A549 (cell line): ENCODE measurements around the gene ALDH3B1. TPM values are rescaled to one million over a fixed set of nuclear protein-coding genes. Genes with fewer than 3 reads are reported as not detected.

Source experiments
- ATAC-seq, 2 experiments: fragments of 200-7000 bp in 1 of 2; fragments of >200 bp in 1 of 2; cut with Nextera tagmentation in 1 of 2; cut with Tn5 transposase in 1 of 2; 3 replicates each; pipeline versions ENCODE4 v1.8.0 to v1.9.1; 2018 to 2020; ENCODE audit warnings: mild to moderate bottlenecking in 1 of 2, moderate library complexity in 1 of 2
- CTCF ChIA-PET: fragments of 300-600 bp; sonication (Branson Sonifier 250); formaldehyde crosslinking; extraction: SDS; loops from one replicate; lab custom pipeline; 2021; ENCODE audit warnings: antibody characterized with exemption, inconsistent platforms; lab: Yijun Ruan, JAX
- POLR2A ChIA-PET: fragments of 350-600 bp; formaldehyde crosslinking; extraction: SDS; loops from one replicate; lab custom pipeline; 2021; ENCODE audit warnings: antibody characterized with exemption, inconsistent platforms; lab: Yijun Ruan, JAX
- DNase-seq, 2 experiments: peaks; one replicate each; pipeline versions ENCODE4 v3.0.0 to v3.0.0-alpha.2; 2011 to 2016; ENCODE audit warnings: low read depth in 1 of 2, low spot score in 1 of 2
- FAIRE-seq: peaks from 2 replicates; lab custom pipeline; 2011; peaks lifted over from hg19 to GRCh38; lab: Jason Lieb, UNC
- H3K27ac ChIP-seq, 2 experiments: fragments of >200 bp; sonication (Bioruptor Twin); formaldehyde crosslinking; 3 replicates each; pipeline ENCODE4 v1.5.1; 2016 to 2017
- H3K4me1 ChIP-seq: fragments of >200 bp; sonication (Bioruptor Twin); formaldehyde crosslinking; 3 replicates; pipeline ENCODE4 v1.6.1; 2016
- H3K4me2 ChIP-seq: fragments of >200 bp; sonication (Bioruptor Twin); formaldehyde crosslinking; 3 replicates; pipeline ENCODE4 v1.6.1; 2016
- H3K4me3 ChIP-seq: fragments of >200 bp; sonication (Bioruptor Twin); formaldehyde crosslinking; 3 replicates; pipeline ENCODE4 v1.5.1; 2016
- H3K9me3 ChIP-seq: fragments of >200 bp; sonication (Bioruptor Twin); formaldehyde crosslinking; 3 replicates; pipeline ENCODE4 v1.6.1; 2016
- ATOH8 ChIP-seq: fragments of 250-450 bp; sonication (Bioruptor Pico); IDR thresholded peaks from 2 replicates; pipeline ENCODE4 v1.5.0; 2020; ENCODE audit warnings: low read depth, mild to moderate bottlenecking, moderate library complexity
- CEBPB ChIP-seq, 2 experiments: fragments of >200 bp in 1 of 2; sonication (Bioruptor Twin) in 1 of 2; formaldehyde crosslinking in 1 of 2; IDR thresholded peaks; 2 replicates each; pipeline ENCODE4 v1.6.1; 2012 to 2016
- CHD4 ChIP-seq: fragments of 200-600 bp; sonication (generic); IDR thresholded peaks from 2 replicates; pipeline ENCODE4 v1.6.1; 2016; ENCODE audit warnings: antibody characterized with exemption, mild to moderate bottlenecking, borderline replicate concordance
- E2F6 ChIP-seq: IDR thresholded peaks from 2 replicates; pipeline ENCODE4 v1.6.1; 2012; ENCODE audit warnings: low read depth, borderline replicate concordance
- EHF ChIP-seq: fragments of 250-450 bp; sonication (Bioruptor Pico); IDR thresholded peaks from 2 replicates; pipeline ENCODE4 v1.5.0; 2020; ENCODE audit warnings: mild to moderate bottlenecking
- EHMT2 ChIP-seq: fragments of 200-600 bp; sonication (generic); IDR thresholded peaks from 2 replicates; pipeline ENCODE4 v1.6.1; 2016; ENCODE audit warnings: antibody characterized with exemption, low read depth, mild to moderate bottlenecking, moderate library complexity
- ELK1 ChIP-seq: fragments of 150-350 bp; IDR thresholded peaks from 2 replicates; pipeline ENCODE4 v1.6.1; 2014; ENCODE audit warnings: low read depth, mild to moderate bottlenecking, low read length
- FOXS1 ChIP-seq: fragments of 250-450 bp; sonication (Bioruptor Pico); IDR thresholded peaks from 2 replicates; pipeline ENCODE4 v1.5.0; 2020; ENCODE audit warnings: mild to moderate bottlenecking, moderate library complexity
- HDAC2 ChIP-seq: fragments of 200-600 bp; sonication (generic); IDR thresholded peaks from 2 replicates; pipeline ENCODE4 v1.6.1; 2016
- HEYL ChIP-seq: fragments of 250-450 bp; sonication (Bioruptor Pico); IDR thresholded peaks from 2 replicates; pipeline ENCODE4 v1.8.0; 2021; ENCODE audit warnings: mild to moderate bottlenecking, moderate library complexity
- HOXB13 ChIP-seq: fragments of 250-450 bp; sonication (Bioruptor Pico); IDR thresholded peaks from 2 replicates; pipeline ENCODE4 v1.5.0; 2020; ENCODE audit warnings: low read depth, mild to moderate bottlenecking, moderate library complexity
- HOXB5 ChIP-seq: fragments of 250-450 bp; sonication (Bioruptor Pico); IDR thresholded peaks from 2 replicates; pipeline ENCODE4 v1.5.0; 2020; ENCODE audit warnings: mild to moderate bottlenecking, moderate library complexity
- JUN ChIP-seq, 2 experiments: fragments of >200 bp; sonication (Bioruptor Twin); formaldehyde crosslinking; IDR thresholded peaks; 2 replicates in 1 of 2; 3 replicates in 1 of 2; pipeline ENCODE4 v1.6.1; 2016 to 2017
- KDM1A ChIP-seq: fragments of 200-600 bp; sonication (generic); IDR thresholded peaks from 2 replicates; pipeline ENCODE4 v1.6.1; 2016; ENCODE audit warnings: low read depth, mild to moderate bottlenecking
- MAFK ChIP-seq: fragments of 450-650 bp; IDR thresholded peaks from 2 replicates; pipeline ENCODE4 v1.6.1; 2014; ENCODE audit not compliant: partially characterized antibody
- MAZ ChIP-seq: fragments of 150-350 bp; IDR thresholded peaks from 2 replicates; pipeline ENCODE4 v1.6.1; 2014; ENCODE audit warnings: antibody characterized with exemption, low read depth, low read length, borderline replicate concordance
- NPAS2 ChIP-seq: fragments of 250-450 bp; sonication (Bioruptor Pico); IDR thresholded peaks from 2 replicates; pipeline ENCODE4 v1.8.0; 2022; ENCODE audit warnings: mild to moderate bottlenecking, moderate library complexity, borderline replicate concordance
- POLR2AphosphoS2 ChIP-seq: conservative IDR thresholded peaks from 2 replicates; pipeline ENCODE4 v1.6.1; 2012; ENCODE audit warnings: low read length, improper control_type of control experiment, inconsistent platforms
- RARB ChIP-seq: fragments of 250-450 bp; sonication (Bioruptor Pico); IDR thresholded peaks from 2 replicates; pipeline ENCODE4 v1.8.0; 2021; ENCODE audit warnings: mild to moderate bottlenecking, moderate library complexity
- RFX5 ChIP-seq: fragments of 450-650 bp; IDR thresholded peaks from 2 replicates; pipeline ENCODE4 v1.7.1; 2014; ENCODE audit warnings: antibody characterized with exemption, mild to moderate bottlenecking, moderate library complexity
- RNF2 ChIP-seq: fragments of 200-600 bp; sonication (generic); IDR thresholded peaks from 2 replicates; pipeline ENCODE4 v1.6.1; 2016; ENCODE audit warnings: low read depth, mild to moderate bottlenecking, antibody characterized with exemption, moderate library complexity, borderline replicate concordance
- ZFP36 ChIP-seq: fragments of 450-650 bp; IDR thresholded peaks from 2 replicates; pipeline ENCODE4 v1.6.1; 2014; ENCODE audit warnings: borderline replicate concordance; ENCODE audit not compliant: partially characterized antibody
- ZSCAN20 ChIP-seq: fragments of 250-450 bp; sonication (Bioruptor Pico); IDR thresholded peaks from 2 replicates; pipeline ENCODE4 v1.8.0; 2022; ENCODE audit warnings: mild to moderate bottlenecking, moderate library complexity
- WGBS: methylation state at CpG from one replicate; pipeline ENCODE4 v1.1.6; 2017; ENCODE audit errors: missing lambda C conversion rate; 5-methylcytosine and 5-hydroxymethylcytosine counted together
- polyA plus RNA-seq, 4 experiments: library from polyadenylated mRNA; depleted of rRNA in 3 of 4; stranded (reverse); fragments of >200 nt; fragmentation: RNase III in 1 of 4; extraction: RNeasy Plus Mini Kit Qiagen cat#74134 plus additional on column Dnase treatment in 1 of 4; gene quantifications; 2 replicates in 3 of 4; 3 replicates in 1 of 4; pipeline ENCODE4 v1.2.3, GENCODE V29; 2011 to 2017
- TF ChIP-seq, protein P1 (sequence below): fragments of >200 bp; sonication (Bioruptor Twin); formaldehyde crosslinking; IDR thresholded peaks from 3 replicates; pipeline ENCODE4 v1.6.1; 2016
- TF ChIP-seq, protein P2 (sequence below): fragments of 200-600 bp; sonication (generic); IDR thresholded peaks from 2 replicates; pipeline ENCODE4 v1.6.1; 2016; ENCODE audit warnings: antibody characterized with exemption, mild to moderate bottlenecking, moderate library complexity

ALDH3B1 gene
- polyA plus RNA-seq, 2 of the 4 experiments (the other 2 are of a cell fraction): 93.7 to 130 TPM

- TF ChIP-seq ZFP36: no peak
Measured at GRCh38 chr11:67997475-67997921, 12.6 kb upstream of the ALDH3B1 start (continued).

DNA sequence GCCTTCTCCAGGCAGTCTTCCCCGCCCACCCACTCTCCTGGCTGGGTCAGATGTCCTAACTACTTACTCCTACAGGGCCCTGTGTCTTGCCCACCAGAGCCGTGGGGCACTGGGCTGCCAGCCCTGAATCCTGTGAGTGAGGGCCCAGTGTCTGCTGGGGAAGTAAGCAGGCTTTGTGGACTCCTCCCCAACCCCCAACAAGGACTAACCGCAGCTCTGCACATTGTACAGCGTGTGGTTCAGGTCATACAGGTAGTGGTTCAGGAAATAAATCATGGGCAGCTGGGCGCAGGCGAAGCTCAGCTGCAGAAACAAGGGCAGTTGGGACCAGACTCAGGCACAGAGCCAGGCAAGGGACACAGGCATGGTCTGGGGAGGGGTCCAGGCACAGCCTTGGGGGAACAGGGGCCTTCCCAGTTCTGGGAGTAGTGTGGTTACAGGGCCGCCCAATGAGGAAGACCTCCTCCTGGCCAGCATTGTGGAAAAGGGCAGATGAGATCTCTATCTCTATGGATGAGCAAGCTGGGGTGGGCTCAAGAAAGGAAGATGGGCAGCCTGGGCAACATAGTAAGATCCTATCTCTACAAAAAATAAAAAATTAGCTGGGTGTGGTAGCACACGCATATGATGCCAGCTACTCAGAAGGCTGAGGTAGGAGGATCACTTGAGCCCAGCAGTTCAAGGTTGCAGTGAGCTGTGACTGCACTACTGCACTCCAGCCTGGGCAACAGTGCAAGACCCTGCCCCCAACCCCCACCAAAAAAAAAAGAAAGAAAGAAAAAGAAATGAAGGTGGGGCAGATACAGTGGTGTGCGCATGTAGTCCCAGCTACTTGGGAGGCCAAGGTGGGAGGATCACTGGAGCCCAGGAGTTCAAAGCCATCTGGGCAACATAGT lies 11.7 kb upstream of the ALDH3B1 start:
- FAIRE-seq (no peak), ATAC-seq (no peak), DNase-seq (no peak)
- ChIA-PET CTCF (interaction anchor here (0.6 to 1.5 kb wide), 3 partner anchors 11 to 187 kb away, joined by 3 to 5 read pairs (median 4); no protein-coding TSS in a partner anchor), POLR2A (interaction anchor here (1.3 kb wide), 1 partner anchor 12 kb away, joined by 4 read pairs; the partner anchor contains the start of gene ALDH3B1)
- Histone ChIP-seq H3K4me1 (peaks cover 22% of the 10 kb centered on the region), H3K4me3 (no peak overlapping the region), H3K4me2 (no peak overlapping the region), H3K9me3 (no peaks in the 10 kb centered on the region), H3K27ac (no peak overlapping the region)
- 92% methylated on average over 9 of the region's 9 CpGs for WGBS
- TF ChIP-seq EHF (CRISPR knock-in tag) (no peak), JUN (IDR thresholded peaks at IDR 0.05) (no peak), HEYL (CRISPR knock-in tag) (no peak), MAZ (no peak), ZSCAN20 (CRISPR knock-in tag) (no peak), NPAS2 (CRISPR knock-in tag) (no peak), MAFK (no peak), EHMT2 (no peak), HOXB13 (CRISPR knock-in tag) (no peak), CEBPB (IDR thresholded peaks at IDR 0.05) (no peak), E2F6 (no peak), HDAC2 (no peak), KDM1A (no peak), ZFP36 (no peak), RFX5 (no peak)
- TF ChIP-seq, protein P1, sequence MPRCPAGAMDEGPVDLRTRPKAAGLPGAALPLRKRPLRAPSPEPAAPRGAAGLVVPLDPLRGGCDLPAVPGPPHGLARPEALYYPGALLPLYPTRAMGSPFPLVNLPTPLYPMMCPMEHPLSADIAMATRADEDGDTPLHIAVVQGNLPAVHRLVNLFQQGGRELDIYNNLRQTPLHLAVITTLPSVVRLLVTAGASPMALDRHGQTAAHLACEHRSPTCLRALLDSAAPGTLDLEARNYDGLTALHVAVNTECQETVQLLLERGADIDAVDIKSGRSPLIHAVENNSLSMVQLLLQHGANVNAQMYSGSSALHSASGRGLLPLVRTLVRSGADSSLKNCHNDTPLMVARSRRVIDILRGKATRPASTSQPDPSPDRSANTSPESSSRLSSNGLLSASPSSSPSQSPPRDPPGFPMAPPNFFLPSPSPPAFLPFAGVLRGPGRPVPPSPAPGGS: no peak

GRCh38 chr11:67999201-67999629 lies 10.9 kb upstream of the ALDH3B1 start:
- no peak for DNase-seq
- 92% methylated on average over 11 of the region's 13 CpGs for WGBS
- H3K9me3 ChIP-seq: no peaks in the 10 kb centered on the region
- no peak overlapping the region for H3K4me2 ChIP-seq
- peaks cover 23% of the 10 kb centered on the region for H3K4me1 ChIP-seq
- ATAC-seq: no peak
- ChIA-PET CTCF (interaction anchor here (0.6 to 1.5 kb wide), 4 partner anchors 11 to 186 kb away, joined by 3 to 5 read pairs (median 4); no protein-coding TSS in a partner anchor), POLR2A (interaction anchor here (1.3 kb wide), 1 partner anchor 11 kb away, joined by 4 read pairs; the partner anchor contains the start of gene ALDH3B1)
- FAIRE-seq: no peak
- H3K4me3 ChIP-seq: no peak overlapping the region
- no peak overlapping the region for H3K27ac ChIP-seq
- TF ChIP-seq FOXS1 (CRISPR knock-in tag) (no peak), HOXB5 (CRISPR knock-in tag) (no peak), ELK1 (no peak), JUN (IDR thresholded peaks at IDR 0.05) (no peak), ATOH8 (CRISPR knock-in tag) (no peak), MAFK (no peak), EHF (CRISPR knock-in tag) (no peak), CHD4 (no peak), RNF2 (no peak), EHMT2 (no peak), RARB (CRISPR knock-in tag) (no peak), ZSCAN20 (CRISPR knock-in tag) (no peak), POLR2AphosphoS2 (no peak; the same call in 1 of the 2 replicates), HDAC2 (no peak), ZFP36 (no peak)
- TF ChIP-seq, protein P2, sequence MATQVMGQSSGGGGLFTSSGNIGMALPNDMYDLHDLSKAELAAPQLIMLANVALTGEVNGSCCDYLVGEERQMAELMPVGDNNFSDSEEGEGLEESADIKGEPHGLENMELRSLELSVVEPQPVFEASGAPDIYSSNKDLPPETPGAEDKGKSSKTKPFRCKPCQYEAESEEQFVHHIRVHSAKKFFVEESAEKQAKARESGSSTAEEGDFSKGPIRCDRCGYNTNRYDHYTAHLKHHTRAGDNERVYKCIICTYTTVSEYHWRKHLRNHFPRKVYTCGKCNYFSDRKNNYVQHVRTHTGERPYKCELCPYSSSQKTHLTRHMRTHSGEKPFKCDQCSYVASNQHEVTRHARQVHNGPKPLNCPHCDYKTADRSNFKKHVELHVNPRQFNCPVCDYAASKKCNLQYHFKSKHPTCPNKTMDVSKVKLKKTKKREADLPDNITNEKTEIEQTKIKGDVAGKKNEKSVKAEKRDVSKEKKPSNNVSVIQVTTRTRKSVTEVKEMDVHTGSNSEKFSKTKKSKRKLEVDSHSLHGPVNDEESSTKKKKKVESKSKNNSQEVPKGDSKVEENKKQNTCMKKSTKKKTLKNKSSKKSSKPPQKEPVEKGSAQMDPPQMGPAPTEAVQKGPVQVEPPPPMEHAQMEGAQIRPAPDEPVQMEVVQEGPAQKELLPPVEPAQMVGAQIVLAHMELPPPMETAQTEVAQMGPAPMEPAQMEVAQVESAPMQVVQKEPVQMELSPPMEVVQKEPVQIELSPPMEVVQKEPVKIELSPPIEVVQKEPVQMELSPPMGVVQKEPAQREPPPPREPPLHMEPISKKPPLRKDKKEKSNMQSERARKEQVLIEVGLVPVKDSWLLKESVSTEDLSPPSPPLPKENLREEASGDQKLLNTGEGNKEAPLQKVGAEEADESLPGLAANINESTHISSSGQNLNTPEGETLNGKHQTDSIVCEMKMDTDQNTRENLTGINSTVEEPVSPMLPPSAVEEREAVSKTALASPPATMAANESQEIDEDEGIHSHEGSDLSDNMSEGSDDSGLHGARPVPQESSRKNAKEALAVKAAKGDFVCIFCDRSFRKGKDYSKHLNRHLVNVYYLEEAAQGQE: no peak
